ENCODE measurements around the gene MOCOS.

GRCh38 chr18:36142751-36143150, 44.5 kb upstream of the MOCOS start:
- TF ChIP-seq EP300 (IDR thresholded peaks at IDR 0.05; ENCODE audit: low read depth) (no peak), CTCF (IDR thresholded peaks at IDR 0.05) (no peak)

Data from transverse colon (tissue), 3 donors.